ENCODE results near the gene SYCP2. TPM values are rescaled to one million over a fixed set of nuclear protein-coding genes. Genes with fewer than 3 reads are reported as not detected.
"Not testable (repeated sequence)": the region's sequence is repeated elsewhere in the genome, so short reads cannot be mapped to it uniquely, and the experiment has no call there.

Gene SYCP2
- polyA plus RNA-seq, 1 of the 3 experiments (the other 2 are of a cell fraction): 0.76 TPM

GRCh38 chr20:59857966-59858365 lies 75.5 kb downstream of the SYCP2 start:
- WGBS (ENCODE audit: low lambda C conversion rate): 76% methylated on average over 2 of the region's 2 CpGs
- Histone ChIP-seq H3K9me2 (no peaks in the 10 kb centered on the region), H3K4me1 (ENCODE audit: control insufficient read depth in 1 of 2, insufficient read depth in 2 of 2, low read depth in 1 of 2, low read length in 1 of 2) (no peaks in the 10 kb centered on the region), H3K4me3 (ENCODE audit: low read depth in 2 of 2, low read length in 1 of 2) (no peak overlapping the region), H3F3A (replicated peaks; ENCODE audit: insufficient read depth) (no peaks in the 10 kb centered on the region), H3K27ac (ENCODE audit: low read depth in 2 of 2, low read length in 1 of 2) (no peak overlapping the region), H3K36me3 (replicated peaks in 1 of 2; ENCODE audit: control insufficient read depth in 1 of 2, insufficient read depth in 2 of 2, low read length in 1 of 2) (no peaks in the 10 kb centered on the region), H4K20me1 (ENCODE audit: insufficient read depth) (no peaks in the 10 kb centered on the region), H3K9ac (no peak overlapping the region), H2AFZ (ENCODE audit: low read depth) (no peak overlapping the region), H3K4me2 (no peak overlapping the region), H3K9me3 (no peaks in the 10 kb centered on the region), H3K79me2 (ENCODE audit: insufficient read depth) (no peaks in the 10 kb centered on the region), H3K27me3 (ENCODE audit: insufficient read depth) (no peaks in the 10 kb centered on the region)
- ChIA-PET CTCF (interaction anchor here (1.0 kb wide), 2 partner anchors 8 to 75 kb away, joined by 3 read pairs; no protein-coding TSS in a partner anchor), POLR2A (no interaction called here)
- DNase-seq: no peak
- TF ChIP-seq JUND (IDR thresholded peaks at IDR 0.05) (no peak), FOXM1 (IDR thresholded peaks at IDR 0.05; ENCODE audit: low read depth) (no peak), NFIC (IDR thresholded peaks at IDR 0.05; ENCODE audit: borderline replicate concordance) (no peak), RXRA (IDR thresholded peaks at IDR 0.05; ENCODE audit: borderline replicate concordance, low read depth) (no peak), RCOR1 (IDR thresholded peaks at IDR 0.05; ENCODE audit: low read length) (no peak), MXI1 (IDR thresholded peaks at IDR 0.05; ENCODE audit: low read depth, low read length) (no peak), USF2 (IDR thresholded peaks at IDR 0.05; ENCODE audit: borderline replicate concordance, low read depth, low read length) (no peak), REST (IDR thresholded peaks at IDR 0.05; ENCODE audit: low read depth, low read length) (no peak), RAD21 (IDR thresholded peaks at IDR 0.05; ENCODE audit: low read length) (no peak)

- H3K4me3 ChIP-seq (ENCODE audit: low read depth in 2 of 2, low read length in 1 of 2); H4K20me1 ChIP-seq (ENCODE audit: insufficient read depth); DNase-seq; H3K79me2 ChIP-seq (ENCODE audit: insufficient read depth); H3K9me2 ChIP-seq; H3K4me2 ChIP-seq; H3K9me3 ChIP-seq; H3K36me3 ChIP-seq (replicated peaks in 1 of 2; ENCODE audit: control insufficient read depth in 1 of 2, insufficient read depth in 2 of 2, low read length in 1 of 2); POLR2A ChIA-PET; H3K4me1 ChIP-seq (ENCODE audit: control insufficient read depth in 1 of 2, insufficient read depth in 2 of 2, low read depth in 1 of 2, low read length in 1 of 2); H3K9ac ChIP-seq; H3K27me3 ChIP-seq (ENCODE audit: insufficient read depth); H3K27ac ChIP-seq (ENCODE audit: low read depth in 2 of 2, low read length in 1 of 2); H3F3A ChIP-seq (replicated peaks; ENCODE audit: insufficient read depth); H2AFZ ChIP-seq (ENCODE audit: low read depth): not testable (repeated sequence)
- CTCF ChIA-PET: interaction anchor here (0.9 kb wide), 1 partner anchor 18 kb away, joined by 3 read pairs; no protein-coding TSS in a partner anchor
- 53% methylated on average over 5 of the region's 5 CpGs for WGBS (ENCODE audit: low lambda C conversion rate)
Observed at GRCh38 chr20:59856941-59857340, 76.5 kb downstream of the SYCP2 start.

GRCh38 chr20:59856526-59856925 lies 76.9 kb downstream of the SYCP2 start:
- CTCF ChIA-PET: interaction anchor here (0.9 kb wide), 1 partner anchor 18 kb away, joined by 3 read pairs; no protein-coding TSS in a partner anchor
- WGBS (ENCODE audit: low lambda C conversion rate): 80% methylated on average over 1 of the region's 1 CpG
- not testable (repeated sequence) for H3K4me1 ChIP-seq (ENCODE audit: control insufficient read depth in 1 of 2, insufficient read depth in 2 of 2, low read depth in 1 of 2, low read length in 1 of 2)

More at GRCh38 chr20:59856526-59856925, 76.9 kb downstream of the SYCP2 start:
- H3K27me3 ChIP-seq (ENCODE audit: insufficient read depth); H3F3A ChIP-seq (replicated peaks; ENCODE audit: insufficient read depth); H4K20me1 ChIP-seq (ENCODE audit: insufficient read depth); H3K79me2 ChIP-seq (ENCODE audit: insufficient read depth); H3K9ac ChIP-seq; POLR2A ChIA-PET; H3K9me3 ChIP-seq; H3K4me3 ChIP-seq (ENCODE audit: low read depth in 2 of 2, low read length in 1 of 2); H3K36me3 ChIP-seq (replicated peaks in 1 of 2; ENCODE audit: control insufficient read depth in 1 of 2, insufficient read depth in 2 of 2, low read length in 1 of 2); H3K4me2 ChIP-seq; H3K9me2 ChIP-seq; H3K27ac ChIP-seq (ENCODE audit: low read depth in 2 of 2, low read length in 1 of 2); DNase-seq; H2AFZ ChIP-seq (ENCODE audit: low read depth): not testable (repeated sequence)
